GM12891 (cell line): ENCODE data around the gene BLOC1S1.

Source experiments
- DNase-seq: peaks from one replicate; pipeline ENCODE4 v3.0.0; 2011; ENCODE audit warnings: low spot score; ENCODE audit not compliant: insufficient read length
- FAIRE-seq: peaks from 2 replicates; lab custom pipeline; 2011; peaks lifted over from hg19 to GRCh38; lab: Jason Lieb, UNC
- PAX5 ChIP-seq: IDR thresholded peaks from 2 replicates; pipeline ENCODE4 v1.6.1; 2011; ENCODE audit warnings: low read length, moderate library complexity, mild to moderate bottlenecking; ENCODE audit not compliant: insufficient read depth, severe bottlenecking
- POLR2A ChIP-seq: IDR thresholded peaks from 2 replicates; pipeline ENCODE4 v1.6.1; 2011; ENCODE audit warnings: low read depth, low read length, control low read depth
- POLR2AphosphoS5 ChIP-seq: IDR thresholded peaks from 2 replicates; pipeline ENCODE4 v1.6.1; 2011; ENCODE audit warnings: low read depth, low read length, control low read depth
- POU2F2 ChIP-seq: IDR thresholded peaks from 2 replicates; pipeline ENCODE4 v1.6.1; 2011; ENCODE audit warnings: low read depth, mild to moderate bottlenecking, control low read depth, low read length, moderate library complexity
- SPI1 ChIP-seq: IDR thresholded peaks from 2 replicates; pipeline ENCODE4 v1.6.1; 2011; ENCODE audit warnings: low read depth, low read length, control low read depth
- TAF1 ChIP-seq: IDR thresholded peaks from 2 replicates; pipeline ENCODE4 v1.6.1; 2011; ENCODE audit warnings: low read depth, low read length, control low read depth

BLOC1S1 gene

DNA sequence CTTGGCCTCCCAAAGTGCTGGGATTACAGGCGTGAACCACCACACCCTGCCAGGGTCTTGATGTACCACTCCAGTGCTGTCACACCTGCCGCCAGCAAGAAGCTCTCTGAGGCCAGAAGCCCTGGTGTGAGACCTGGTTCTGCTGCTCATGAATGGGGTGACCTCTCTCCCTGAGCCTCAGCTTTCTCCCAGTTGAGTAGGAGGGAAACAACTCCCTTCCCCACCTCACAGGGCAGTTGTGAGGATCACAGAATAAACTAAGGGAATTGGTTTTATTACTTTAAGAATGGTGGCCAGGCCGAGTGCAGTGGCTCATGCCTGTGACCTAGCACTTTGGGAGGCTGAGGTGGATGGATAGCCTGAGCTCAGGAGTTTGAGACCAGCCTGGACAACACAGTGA, 18.7 kb downstream of the BLOC1S1 start:
- TF ChIP-seq POU2F2, result no peak
- TF ChIP-seq PAX5, result no peak
- TF ChIP-seq TAF1, result no peak
- TF ChIP-seq POLR2A, result no peak
- no peak for TF ChIP-seq SPI1
- no peak for TF ChIP-seq POLR2AphosphoS5

DNA sequence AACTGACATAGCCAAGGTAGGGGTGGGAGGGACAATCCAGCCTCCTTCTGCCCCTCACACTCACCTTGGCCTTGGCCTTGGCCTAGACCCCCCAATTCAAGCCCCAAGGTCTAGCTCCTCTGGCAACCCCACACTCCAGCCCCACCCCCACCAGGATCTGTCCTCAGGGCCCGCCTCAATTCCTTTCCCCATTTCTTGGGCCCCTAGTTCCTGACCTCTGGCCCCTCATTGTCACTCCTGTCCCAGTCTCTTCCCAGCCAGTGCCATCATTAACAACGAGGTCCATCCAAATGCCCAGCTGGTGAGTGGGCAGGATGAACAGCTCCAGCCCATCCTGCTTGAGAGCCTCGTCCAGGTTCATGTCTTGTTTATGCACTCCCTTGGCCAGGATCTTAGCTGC, 20.2 kb downstream of the BLOC1S1 start:
- no peak for TF ChIP-seq SPI1
- no peak for TF ChIP-seq TAF1
- no peak for TF ChIP-seq POU2F2
- TF ChIP-seq POLR2AphosphoS5, result no peak
- DNase-seq (no peak), FAIRE-seq (no peak)

More for the DNA sequence above, 18.7 kb downstream of the BLOC1S1 start:
- no peak for DNase-seq
- no peak for FAIRE-seq

DNA sequence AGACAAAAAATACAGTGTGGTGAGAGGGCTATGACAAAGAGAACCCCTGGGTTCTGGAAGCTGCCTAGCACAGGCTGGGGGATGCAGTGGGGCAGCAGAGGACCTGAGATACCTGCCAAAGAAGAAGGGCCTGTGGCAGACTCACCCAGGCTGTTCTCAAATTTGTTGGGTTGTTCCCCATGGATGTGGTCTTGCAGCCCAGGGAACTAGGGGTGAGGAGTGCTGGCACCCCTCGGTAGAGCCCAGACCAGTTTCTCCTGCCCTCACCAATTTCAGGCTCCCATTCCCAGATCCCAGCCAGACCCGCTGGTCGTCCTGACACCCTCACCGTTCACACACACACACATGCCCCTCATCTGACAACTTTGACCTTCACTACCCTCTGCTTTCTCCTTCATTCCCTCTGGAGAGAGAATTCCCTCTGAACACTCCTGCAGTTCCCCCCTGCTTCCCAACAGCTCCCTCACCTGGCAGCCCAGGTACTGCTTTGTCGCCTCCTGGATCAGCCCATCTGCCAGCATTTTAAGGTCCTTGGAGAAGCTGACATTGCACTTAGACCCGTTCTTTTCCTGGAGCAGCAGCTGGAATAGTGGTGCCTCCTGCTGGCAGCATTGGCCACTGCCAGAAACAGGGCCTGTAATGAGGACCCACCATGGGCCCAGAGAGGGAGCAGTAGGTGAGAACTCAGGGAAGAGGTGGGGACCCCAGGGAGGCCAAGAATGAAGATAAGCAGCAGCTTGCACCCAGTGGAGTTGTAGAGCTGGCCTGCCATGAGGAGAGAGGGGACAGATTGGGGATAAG, 21.1 kb downstream of the BLOC1S1 start:
- DNase-seq (no peak), FAIRE-seq (peak; percentile 66)
- TF ChIP-seq POLR2A, result no peak
- TF ChIP-seq SPI1, result no peak
- no peak for TF ChIP-seq POU2F2
- TF ChIP-seq TAF1, result no peak
- no peak for TF ChIP-seq PAX5
- TF ChIP-seq POLR2AphosphoS5, result no peak

DNA sequence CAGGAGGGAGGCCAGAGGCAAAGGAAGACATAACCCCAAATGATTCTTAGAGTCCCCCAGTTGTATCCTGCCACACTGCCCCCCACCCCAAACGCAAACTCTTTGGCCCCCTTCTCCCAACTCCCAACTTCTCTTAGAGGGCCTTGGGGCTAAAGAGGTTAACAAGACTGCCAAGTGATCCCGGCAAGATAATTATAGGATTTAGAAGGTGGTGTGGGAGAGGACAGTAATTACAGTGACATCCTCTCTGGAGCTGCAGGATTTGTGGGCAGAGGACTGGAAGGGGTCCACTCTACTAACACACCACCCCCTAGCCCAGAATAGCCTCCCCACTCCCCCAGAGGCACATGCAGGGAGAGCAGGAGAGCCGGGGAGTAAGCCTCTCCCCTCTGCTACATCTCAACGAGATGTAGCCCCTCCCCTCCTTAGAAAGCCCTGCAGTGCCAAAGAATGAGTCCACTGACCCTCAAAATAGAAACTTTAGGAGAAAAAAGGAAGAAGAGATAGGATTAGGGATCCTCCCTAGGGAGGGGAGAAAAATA, 21.8 kb downstream of the BLOC1S1 start:
- DNase-seq (no peak), FAIRE-seq (no peak)

DNA sequence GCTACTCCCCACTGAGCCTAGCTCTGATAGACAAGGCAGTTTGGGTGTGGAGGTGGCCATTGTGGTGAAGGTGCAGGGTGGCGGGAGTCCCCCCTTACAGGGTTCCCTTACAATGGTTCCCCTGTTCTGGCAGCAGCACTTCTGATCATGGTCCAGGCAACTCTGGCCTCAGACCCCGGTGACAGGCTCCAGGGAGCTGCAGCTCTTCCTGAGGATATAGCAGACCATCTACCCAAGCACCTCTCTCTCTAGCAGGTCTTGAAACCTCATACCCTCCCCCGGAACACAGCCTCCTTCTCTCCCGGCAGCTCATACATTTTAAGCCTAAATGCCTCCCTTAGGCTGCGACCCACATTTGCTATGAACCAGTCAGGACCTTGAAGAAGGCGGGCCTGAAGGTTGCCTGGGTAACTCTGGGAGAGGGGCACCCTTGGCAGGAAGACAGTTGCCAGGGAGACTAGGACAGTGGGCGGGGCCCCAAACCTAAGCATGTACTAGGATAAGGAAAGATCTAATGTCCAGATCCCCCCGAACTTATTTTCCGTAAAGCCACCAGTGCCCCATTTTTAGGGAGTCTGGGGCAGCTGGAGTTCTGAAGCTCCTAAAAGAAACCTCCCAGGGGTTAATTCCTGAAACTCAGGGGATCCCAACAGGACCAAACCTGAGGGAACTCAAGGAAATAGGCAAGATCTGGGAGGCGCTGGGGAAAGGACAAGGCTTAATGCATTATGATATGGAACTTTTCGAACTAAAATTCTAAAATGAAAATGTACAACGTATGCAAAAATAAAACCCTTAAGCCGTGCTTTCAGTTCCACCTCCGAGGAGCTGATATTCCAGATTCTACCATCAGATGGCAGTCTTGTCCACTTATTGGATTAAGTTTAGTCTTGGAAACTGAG, 22.5 kb downstream of the BLOC1S1 start:
- no peak for DNase-seq
- no peak for TF ChIP-seq POLR2A
- TF ChIP-seq PAX5, result no peak
- 0 out of 2 replicates have a peak, but pooled peaks have one; percentile 32 for TF ChIP-seq TAF1
- no peak for TF ChIP-seq POLR2AphosphoS5
- TF ChIP-seq POU2F2, result no peak
- peak; percentile 71 for TF ChIP-seq SPI1
- FAIRE-seq, result peak; percentile 95

More for the DNA sequence above, 21.8 kb downstream of the BLOC1S1 start:
- TF ChIP-seq POLR2A, result no peak
- no peak for TF ChIP-seq PAX5
- TF ChIP-seq POU2F2, result no peak
- TF ChIP-seq SPI1, result no peak
- no peak for TF ChIP-seq POLR2AphosphoS5
- no peak for TF ChIP-seq TAF1

DNA sequence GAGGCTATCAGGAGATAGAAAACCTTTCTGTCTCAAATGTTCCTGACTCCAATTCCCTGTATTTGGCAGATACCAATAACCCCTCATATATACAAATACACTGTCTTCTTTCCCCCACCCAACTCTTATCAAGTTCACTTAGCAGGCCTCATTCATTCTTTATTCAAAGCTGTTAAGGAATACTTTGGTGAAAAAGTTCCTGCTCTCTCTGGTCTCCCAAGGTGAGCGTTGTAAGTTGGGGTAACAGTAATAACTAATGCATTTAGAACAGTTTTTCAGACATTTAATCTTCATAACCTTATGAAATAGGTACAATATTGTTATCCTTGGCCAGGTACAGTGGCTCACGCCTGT, 23.2 kb downstream of the BLOC1S1 start:
- no peak for FAIRE-seq
- DNase-seq, result no peak
- TF ChIP-seq POU2F2 (no peak), SPI1 (no peak), PAX5 (no peak), POLR2A (no peak), POLR2AphosphoS5 (no peak), TAF1 (no peak)

DNA sequence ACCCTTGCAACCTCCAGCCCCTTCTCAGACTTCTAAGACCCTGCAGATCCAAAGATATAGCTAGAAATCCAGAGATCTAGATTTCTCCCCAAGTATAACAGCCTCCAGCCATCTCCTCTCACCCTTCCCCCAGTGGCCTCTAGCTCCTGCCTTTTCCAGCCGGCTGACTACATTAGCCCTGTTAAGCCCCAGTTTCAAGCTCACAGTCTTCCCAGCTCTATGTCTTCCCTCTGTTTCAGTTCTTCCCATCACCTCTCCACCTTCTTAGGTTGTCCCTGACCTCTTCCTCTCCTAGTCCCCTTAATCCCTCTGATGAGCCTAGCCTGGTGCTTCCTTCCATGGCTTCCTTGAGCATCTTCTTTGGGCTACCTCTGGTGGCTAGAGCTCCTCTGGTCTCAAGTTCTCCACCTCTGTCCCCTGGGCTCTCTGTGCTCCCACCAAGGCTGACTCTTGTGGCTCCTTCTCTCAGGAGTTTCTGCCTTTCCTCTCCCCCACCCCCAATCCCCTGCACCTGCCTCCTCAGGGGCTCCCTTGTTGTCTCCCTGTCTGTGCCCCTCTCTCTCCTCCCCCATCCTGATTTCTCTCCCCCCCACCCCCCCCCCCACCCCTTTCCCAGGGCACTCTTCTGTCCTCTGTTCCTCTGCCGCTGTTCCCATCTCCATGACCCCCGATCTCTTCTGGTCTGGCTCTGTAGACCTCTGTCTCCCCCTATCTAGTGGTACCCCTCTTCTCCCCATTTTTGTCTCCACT, 26.3 kb downstream of the BLOC1S1 start:
- TF ChIP-seq PAX5, result no peak
- no peak for TF ChIP-seq POLR2AphosphoS5
- TF ChIP-seq SPI1, result no peak
- no peak for TF ChIP-seq POU2F2
- TF ChIP-seq POLR2A, result no peak
- no peak for TF ChIP-seq TAF1

DNA sequence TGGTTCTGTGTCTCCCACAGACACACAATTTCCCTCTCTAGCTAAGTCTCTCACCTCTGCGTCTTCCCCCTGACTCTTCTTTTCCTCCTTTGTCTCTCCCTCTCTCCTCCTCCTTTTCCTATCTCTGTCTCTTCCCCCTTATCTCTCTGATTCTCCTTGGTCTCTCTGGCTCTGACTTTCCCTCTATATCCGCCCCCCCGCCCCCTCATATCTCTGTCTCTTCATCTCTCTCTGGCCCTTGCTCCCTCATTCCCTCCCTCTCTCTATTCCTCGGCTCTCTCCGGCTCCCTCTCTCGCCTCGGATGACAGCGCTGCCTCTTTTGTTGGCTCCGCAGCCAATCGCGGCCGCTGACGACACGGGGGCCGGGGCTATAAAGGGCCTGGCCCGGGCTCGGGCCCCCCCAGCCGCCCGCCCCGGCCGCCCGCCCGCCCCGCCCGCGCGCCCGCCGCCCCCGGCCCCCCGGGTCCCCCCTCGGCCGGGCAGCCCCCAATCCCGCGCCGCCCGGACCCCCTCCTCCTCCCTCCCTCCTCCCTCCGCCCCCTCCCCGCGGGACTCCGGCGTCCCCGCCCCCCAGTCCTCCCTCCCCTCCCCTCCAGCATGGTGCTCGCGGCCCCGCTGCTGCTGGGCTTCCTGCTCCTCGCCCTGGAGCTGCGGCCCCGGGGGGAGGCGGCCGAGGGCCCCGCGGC, 27.0 kb downstream of the BLOC1S1 start, which contains the start of gene GDF11:
GDF11 (plus strand) TSS at position 404 of the 687 bp plus-strand sequence; CDS start at position 599, 195 bp downstream.
- FAIRE-seq, result peak; percentile 38
- no peak for TF ChIP-seq PAX5
- no peak for TF ChIP-seq POLR2AphosphoS5
- TF ChIP-seq POU2F2, result no peak
- DNase-seq, result peak; percentile 74

More for the DNA sequence above, 26.3 kb downstream of the BLOC1S1 start:
- DNase-seq, result no peak
- FAIRE-seq, result no peak
